B cell (primary cell): ENCODE results near the gene MAN2A1. TPM values are rescaled to one million over a fixed set of nuclear protein-coding genes. Genes with fewer than 3 reads are reported as not detected.

ENCODE experiments used
- ATAC-seq: fragments of 200-7000 bp; cut with Tn5 transposase; one replicate; pipeline ENCODE4 v1.10.0; 2021; ENCODE audit warnings: low read depth, mild to moderate bottlenecking, moderate number of reproducible peaks, moderate library complexity
- CTCF ChIA-PET: fragments of 350-600 bp; sonication (Branson Sonifier 250); formaldehyde crosslinking; loops from one replicate; lab custom pipeline; 2021; ENCODE audit warnings: antibody characterized with exemption, inconsistent platforms; lab: Charles Lee
- POLR2A ChIA-PET: fragments of 350-600 bp; sonication (Branson Sonifier 250); formaldehyde crosslinking; loops from one replicate; lab custom pipeline; 2021; ENCODE audit warnings: antibody characterized with exemption; lab: Charles Lee
- DNase-seq: peaks from one replicate; pipeline ENCODE4 v3.0.0; 2013
- H2AFZ ChIP-seq: 2 replicates; pipeline ENCODE4 v1.6.1; 2012; ENCODE audit warnings: mild to moderate bottlenecking, low read depth, low read length; ENCODE audit not compliant: insufficient read depth, poor library complexity, severe bottlenecking
- H3K27ac ChIP-seq, 2 donors: 1 replicate in 1 of 2; 2 replicates in 1 of 2; pipeline ENCODE4 v1.5.1; 2012 to 2013; ENCODE audit warnings: low read length in 2 of 2, mild to moderate bottlenecking in 2 of 2, moderate library complexity in 1 of 2
- H3K27me3 ChIP-seq, 4 experiments: fragments of 200-600 bp in 1 of 4; sonication (generic) in 1 of 4; replicated peaks in 1 of 4; 1 replicate in 2 of 4; 2 replicates in 2 of 4; pipeline versions ENCODE4 v1.6.1 to v1.7.0; 2013 to 2016; ENCODE audit warnings: low read length in 3 of 4, mild to moderate bottlenecking in 2 of 4, mixed read lengths in 1 of 4, moderate library complexity in 1 of 4; ENCODE audit not compliant: insufficient read depth in 4 of 4, control insufficient read depth in 3 of 4; ENCODE audit errors: control extremely low read depth in 1 of 4
- H3K36me3 ChIP-seq, 2 experiments: replicated peaks in 1 of 2; 1 replicate in 1 of 2; 2 replicates in 1 of 2; pipeline versions ENCODE4 v1.6.1 to v1.7.1; 2013; ENCODE audit warnings: low read length in 1 of 2; ENCODE audit not compliant: insufficient read depth in 2 of 2, control insufficient read depth in 1 of 2; ENCODE audit errors: control extremely low read depth in 1 of 2, extremely low read depth in 1 of 2
- H3K4me1 ChIP-seq, 2 donors: fragments of 200-600 bp in 1 of 2; sonication (generic) in 1 of 2; 1 replicate in 1 of 2; 2 replicates in 1 of 2; pipeline versions ENCODE4 v1.5.1 to v1.6.1; 2013 to 2017; ENCODE audit warnings: low read length in 2 of 2; ENCODE audit not compliant: control insufficient read depth in 2 of 2, insufficient read depth in 2 of 2
- H3K4me2 ChIP-seq: replicated peaks from 2 replicates; pipeline ENCODE3; 2012; ENCODE audit warnings: mild to moderate bottlenecking, low read depth, low read length; ENCODE audit not compliant: poor library complexity, severe bottlenecking
- H3K4me3 ChIP-seq, 5 experiments: fragments of 200-600 bp in 1 of 5; sonication (generic) in 1 of 5; 1 replicate in 3 of 5; 2 replicates in 2 of 5; pipeline versions ENCODE4 v1.5.1 to v1.7.0; 2011 to 2016; ENCODE audit warnings: low read length in 4 of 5, mild to moderate bottlenecking in 4 of 5, low read depth in 2 of 5, control low read depth in 1 of 5, moderate library complexity in 1 of 5; ENCODE audit not compliant: insufficient read depth in 1 of 5; ENCODE audit errors: control extremely low read depth in 1 of 5, extremely low read depth in 1 of 5
- H3K79me2 ChIP-seq: fragments of 200-600 bp; sonication (generic); one replicate; pipeline ENCODE4 v1.6.0; 2016; ENCODE audit warnings: low read length; ENCODE audit not compliant: control insufficient read depth, insufficient read depth
- H3K9ac ChIP-seq: fragments of 200-600 bp; sonication (generic); 2 replicates; pipeline ENCODE4 v1.6.1; 2017; ENCODE audit warnings: mild to moderate bottlenecking, low read length, moderate library complexity
- H3K9me3 ChIP-seq, 3 donors: one replicate each; pipeline versions ENCODE4 v1.6.1 to v1.7.1; 2013; ENCODE audit warnings: low read length in 2 of 3; ENCODE audit not compliant: control insufficient read depth in 2 of 3, insufficient read depth in 1 of 3; ENCODE audit errors: control extremely low read depth in 1 of 3
- H4K20me1 ChIP-seq: 2 replicates; pipeline ENCODE4 v1.6.0; 2012; ENCODE audit warnings: mild to moderate bottlenecking, low read length; ENCODE audit not compliant: insufficient read depth, control insufficient read depth, poor library complexity, severe bottlenecking
- H3K27ac Mint-ChIP-seq: one replicate; pipeline ENCODE4 v1.8.0; 2021; ENCODE audit warnings: mixed read lengths
- H3K27me3 Mint-ChIP-seq: one replicate; pipeline ENCODE4 v1.8.0; 2021; ENCODE audit warnings: mixed read lengths
- H3K4me1 Mint-ChIP-seq: one replicate; pipeline ENCODE4 v1.8.0; 2021; ENCODE audit warnings: mixed read lengths
- H3K4me3 Mint-ChIP-seq: one replicate; pipeline ENCODE4 v1.8.0; 2021; ENCODE audit warnings: mixed read lengths
- H3K9me3 Mint-ChIP-seq: one replicate; pipeline ENCODE4 v1.8.0; 2022; ENCODE audit warnings: mixed read lengths; ENCODE audit not compliant: insufficient read depth
- EZH2 ChIP-seq: IDR thresholded peaks from 2 replicates; pipeline ENCODE4 v1.6.1; 2012; ENCODE audit warnings: borderline replicate concordance, low read depth, mild to moderate bottlenecking, moderate library complexity, low read length; ENCODE audit not compliant: insufficient read depth, poor library complexity, severe bottlenecking
- WGBS: methylation state at CpG from one replicate; pipeline ENCODE4 v1.1.5; 2013; ENCODE audit warnings: missing lambda C conversion rate; ENCODE audit not compliant: insufficient coverage; 5-methylcytosine and 5-hydroxymethylcytosine counted together
- intact Hi-C: fragments of 100-400 bp; cut with micrococcal nuclease; formaldehyde crosslinking; loops from one replicate; pipeline ENCODE4 v1.10.0; 2022
- polyA plus RNA-seq: library from polyadenylated mRNA; depleted of rRNA; stranded (reverse); fragments of >200 nt; gene quantifications from 2 replicates; pipeline ENCODE4 v1.2.3, GENCODE V29; 2012
- total RNA-seq, 2 donors: library from RNA; stranded (reverse); fragments of 120-200 nt in 1 of 2; gene quantifications; 1 replicate in 1 of 2; 2 replicates in 1 of 2; pipeline versions ENCODE4 v1.2.3 to v1.2.4, GENCODE V29; 2013 to 2022
- TF ChIP-seq, protein P1 (sequence below): fragments of 200-600 bp; IDR thresholded peaks from one replicate; pipeline ENCODE4 v1.8.0; 2022; ENCODE audit warnings: antibody characterized with exemption, mild to moderate bottlenecking

Gene MAN2A1
- total and polyA plus RNA-seq, 2 donors (not counting 1 experiment from before 2014, with no cell fraction given) = 12.7 to 55.0 TPM

GRCh38 chr5:109754319-109754718 lies 64.6 kb downstream of the MAN2A1 start:
- Histone ChIP-seq H2AFZ (no peak overlapping the region), H3K9me3 (peaks cover 0 to 4% (median 0%) of the 10 kb centered on the region in 3 donors), H3K4me2 (no peak overlapping the region), H4K20me1 (no peaks in the 10 kb centered on the region), H3K27me3 (no peaks in the 10 kb centered on the region), H3K27ac (no peak overlapping the region), H3K4me1 (peaks cover 0 to 4% of the 10 kb centered on the region in 2 donors), H3K9ac (no peak overlapping the region), H3K4me3 (no peak overlapping the region), H3K36me3 (peaks cover 5 to 19% of the 10 kb centered on the region in 2 experiments), H3K79me2 (peaks cover 20% of the 10 kb centered on the region)
- Mint-ChIP-seq H3K27me3 (no peaks in the 10 kb centered on the region), H3K27ac (no peak overlapping the region), H3K4me1 (peaks cover 22% of the 10 kb centered on the region), H3K4me3 (no peak overlapping the region), H3K9me3 (no peaks in the 10 kb centered on the region)
- no peak for DNase-seq
- ChIA-PET POLR2A (no interaction called here), CTCF (no interaction called here)
- ATAC-seq = no peak
- TF ChIP-seq EZH2 = no peak
- TF ChIP-seq, protein P1, sequence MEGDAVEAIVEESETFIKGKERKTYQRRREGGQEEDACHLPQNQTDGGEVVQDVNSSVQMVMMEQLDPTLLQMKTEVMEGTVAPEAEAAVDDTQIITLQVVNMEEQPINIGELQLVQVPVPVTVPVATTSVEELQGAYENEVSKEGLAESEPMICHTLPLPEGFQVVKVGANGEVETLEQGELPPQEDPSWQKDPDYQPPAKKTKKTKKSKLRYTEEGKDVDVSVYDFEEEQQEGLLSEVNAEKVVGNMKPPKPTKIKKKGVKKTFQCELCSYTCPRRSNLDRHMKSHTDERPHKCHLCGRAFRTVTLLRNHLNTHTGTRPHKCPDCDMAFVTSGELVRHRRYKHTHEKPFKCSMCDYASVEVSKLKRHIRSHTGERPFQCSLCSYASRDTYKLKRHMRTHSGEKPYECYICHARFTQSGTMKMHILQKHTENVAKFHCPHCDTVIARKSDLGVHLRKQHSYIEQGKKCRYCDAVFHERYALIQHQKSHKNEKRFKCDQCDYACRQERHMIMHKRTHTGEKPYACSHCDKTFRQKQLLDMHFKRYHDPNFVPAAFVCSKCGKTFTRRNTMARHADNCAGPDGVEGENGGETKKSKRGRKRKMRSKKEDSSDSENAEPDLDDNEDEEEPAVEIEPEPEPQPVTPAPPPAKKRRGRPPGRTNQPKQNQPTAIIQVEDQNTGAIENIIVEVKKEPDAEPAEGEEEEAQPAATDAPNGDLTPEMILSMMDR = no peak
- intact Hi-C loops = no loop called here

DNA sequence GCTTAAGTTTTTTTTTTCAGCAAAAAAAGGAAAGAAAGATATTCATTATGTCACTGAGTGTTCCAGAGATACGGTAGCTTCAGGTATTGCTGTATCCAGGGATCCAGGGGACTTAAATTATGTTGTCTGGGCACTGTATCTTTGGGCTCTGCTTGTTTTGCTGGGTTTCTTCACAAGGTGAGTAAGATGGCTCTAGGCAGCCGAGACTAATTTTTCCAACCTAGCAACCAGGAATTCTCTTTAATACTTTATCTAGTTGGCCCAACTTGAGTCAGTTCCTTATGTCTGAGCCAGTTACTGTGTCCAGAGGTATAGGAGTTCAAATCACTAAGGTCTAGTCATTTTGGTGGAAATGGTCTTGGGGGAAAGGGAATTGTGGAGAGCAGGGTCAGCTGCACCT lies 66.0 kb downstream of the MAN2A1 start:
- 0% methylated on average over 1 of the region's 2 CpGs for whole genome bisulfite sequencing

More for the DNA sequence above, 66.0 kb downstream of the MAN2A1 start:
- no peak overlapping the region for H3K27ac ChIP-seq
- H3K9me3 ChIP-seq = peaks cover 0 to 4% (median 0%) of the 10 kb centered on the region in 3 donors
- no peaks in the 10 kb centered on the region for H4K20me1 ChIP-seq
- no peak for ATAC-seq
- Mint-ChIP-seq H3K9me3 (peaks cover 2% of the 10 kb centered on the region), H3K27ac (no peak overlapping the region), H3K27me3 (no peaks in the 10 kb centered on the region), H3K4me3 (no peak overlapping the region), H3K4me1 (peaks cover 17% of the 10 kb centered on the region)
- POLR2A ChIA-PET = no interaction called here
- H3K9ac ChIP-seq = no peak overlapping the region
- no peaks in the 10 kb centered on the region for H3K27me3 ChIP-seq
- H3K4me1 ChIP-seq = no peaks in the 10 kb centered on the region
- H3K4me3 ChIP-seq = no peak overlapping the region
- TF ChIP-seq, protein P1 = no peak
- no peak for TF ChIP-seq EZH2
- CTCF ChIA-PET = no interaction called here
- no peak overlapping the region for H3K4me2 ChIP-seq
- H3K79me2 ChIP-seq = peaks cover 23% of the 10 kb centered on the region
- H2AFZ ChIP-seq = no peak overlapping the region
- DNase-seq = no peak
- intact Hi-C loops = no loop called here
- H3K36me3 ChIP-seq = peaks cover 5 to 22% of the 10 kb centered on the region in 2 experiments
